ENCODE measurements around the gene TRPV6.

The TRPV6 gene

GRCh38 chr7:142881586-142882337, 3.8 kb downstream of the TRPV6 start:
- no peak for TF ChIP-seq CTCF (IDR thresholded peaks at IDR 0.05)

GRCh38 chr7:142880876-142881505, 4.6 kb downstream of the TRPV6 start:
- TF ChIP-seq CTCF (IDR thresholded peaks at IDR 0.05), result peak; percentile 91

GRCh38 chr7:142879060-142879459, 6.5 kb downstream of the TRPV6 start:
- no peak for TF ChIP-seq CTCF (IDR thresholded peaks at IDR 0.05)

GRCh38 chr7:142878315-142878714, 7.2 kb downstream of the TRPV6 start:
- no peak for TF ChIP-seq CTCF (IDR thresholded peaks at IDR 0.05)

- no peak for TF ChIP-seq CTCF (IDR thresholded peaks at IDR 0.05)
Observed at GRCh38 chr7:142876991-142877910, 8.3 kb downstream of the TRPV6 start.

GRCh38 chr7:142876236-142876960, 9.1 kb downstream of the TRPV6 start:
- no peak for TF ChIP-seq CTCF (IDR thresholded peaks at IDR 0.05)

- no peak for TF ChIP-seq CTCF (IDR thresholded peaks at IDR 0.05)
Observed at GRCh38 chr7:142875456-142875855, 10.1 kb downstream of the TRPV6 start.

Measured in LNCAP (cell line).